G401 (cell line): Measurements from ENCODE around the gene SFXN2. TPM values are rescaled to one million over a fixed set of nuclear protein-coding genes. Genes with fewer than 3 reads are reported as not detected.

Source experiments
- DNase-seq: peaks from one replicate; pipeline ENCODE4 v3.0.0-alpha.2; 2015; ENCODE audit warnings: low spot score
- in situ Hi-C: cut with HindIII; loops from 2 replicates; pipeline ENCODE4 v1.10.0; 2016; ENCODE audit warnings: low sequenced_read_pairs, mixed read lengths
- total RNA-seq: library from RNA; depleted of rRNA; stranded (reverse); fragments of >200 nt; shearing (Covaris generic); gene quantifications from 2 replicates; pipeline ENCODE4 v1.2.3, GENCODE V29; 2014; rRNA removed

SFXN2 gene
- total RNA-seq, 1 experiment from 2014 or later, result 25.7 TPM

- in situ Hi-C loops, result no loop called here
- DNase-seq, result no peak
These were observed 68.5 kb downstream of the SFXN2 start for GRCh38 chr10:102782673-102783551.

DNA sequence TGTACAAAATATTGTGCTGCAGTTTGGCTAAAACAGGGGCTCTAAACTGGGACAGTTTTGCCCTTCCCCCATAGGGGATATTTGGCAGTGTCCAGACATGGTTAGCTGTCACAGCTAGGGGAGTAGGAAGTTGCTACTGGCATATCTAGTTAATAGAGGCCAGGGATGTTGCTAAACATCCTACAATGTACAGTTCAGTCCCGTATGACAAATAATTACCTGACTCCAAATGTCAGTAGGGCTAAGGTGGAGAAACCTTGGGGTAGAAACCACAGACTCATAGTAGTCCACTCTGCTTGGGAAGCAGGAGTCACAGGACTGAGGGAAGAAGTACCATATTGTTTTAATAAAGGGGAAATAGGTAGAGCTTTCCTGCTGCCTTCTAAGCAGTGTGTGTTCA is 69.1 kb downstream of the SFXN2 start:
- in situ Hi-C loops, result no loop called here
- no peak for DNase-seq

- no peak for DNase-seq
- in situ Hi-C loops, result no loop called here
These were observed 71.4 kb downstream of the SFXN2 start for GRCh38 chr10:102785818-102786217.

DNA sequence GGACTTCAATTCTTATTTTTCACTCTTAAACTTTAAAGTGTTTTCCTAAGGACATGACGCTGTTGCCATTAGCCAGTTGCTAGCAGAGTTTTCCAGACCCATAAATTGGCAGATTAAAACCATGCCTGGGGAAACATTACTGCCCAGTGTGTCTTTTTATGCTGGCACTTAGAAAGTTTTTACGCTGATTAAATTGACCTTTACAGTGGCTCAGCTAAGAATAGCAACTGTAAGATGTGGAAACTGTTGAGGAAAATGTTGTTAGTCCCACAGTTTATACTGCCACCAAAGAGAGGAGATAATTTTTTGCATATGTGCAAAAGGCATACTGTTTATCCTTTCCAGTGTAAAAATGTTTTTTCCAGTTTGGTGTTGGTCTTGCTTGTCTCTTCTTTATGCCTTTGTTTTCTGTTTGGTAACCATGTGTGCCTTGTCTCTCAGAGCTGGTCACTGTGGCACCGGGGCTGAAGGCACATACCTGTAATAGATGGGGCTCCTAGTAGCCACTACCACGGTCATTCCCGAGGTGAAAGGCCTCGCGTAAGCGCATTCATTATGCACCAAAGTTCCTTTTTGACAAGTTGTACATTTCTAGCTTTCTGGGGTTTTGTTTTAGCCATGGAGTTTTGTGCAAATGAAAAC is 77.4 kb downstream of the SFXN2 start:
- in situ Hi-C loops, result no loop called here
- DNase-seq, result no peak

Other genes starting within 250 kb of the SFXN2 start
- gene ACTR1A, start 211.9 kb upstream of the SFXN2 start, total RNA-seq, result 116 and 185 TPM in 2 replicates
- 1.7 and 2.4 TPM in 2 replicates for gene SUFU, start 210.7 kb upstream of the SFXN2 start, total RNA-seq
- gene TRIM8, start 70.2 kb upstream of the SFXN2 start, total RNA-seq, result 30.2 and 44.4 TPM in 2 replicates
- gene ARL3, start 239 bp upstream of the SFXN2 start, total RNA-seq, result 10.4 and 10.5 TPM in 2 replicates
- gene WBP1L, start 29.3 kb downstream of the SFXN2 start, total RNA-seq, result 13.6 and 16.6 TPM in 2 replicates
- gene CYP17A1, start 122.8 kb downstream of the SFXN2 start, total RNA-seq, result not detected in 2 replicates
- gene BORCS7, start 139.6 kb downstream of the SFXN2 start, total RNA-seq, result 22.6 and 28.5 TPM in 2 replicates
- 0.31 and 1.4 TPM in 2 replicates for gene AS3MT, start 154.8 kb downstream of the SFXN2 start, total RNA-seq
- gene CNNM2, start 203.7 kb downstream of the SFXN2 start, total RNA-seq, result 7.6 and 15.5 TPM in 2 replicates